Activated CD4-positive, CD25-positive, alpha-beta regulatory T cell treated with anti-CD3 and anti-CD28 coated beads, Interleukin-2, amount 50 U/mL, for 16 hours (primary cell): ENCODE measurements around the gene CREB3L2.
"Not testable (repeated sequence)": the region's sequence is repeated elsewhere in the genome, so short reads cannot be mapped to it uniquely, and the experiment has no call there.

Experiments
- DNase-seq: peaks from one replicate; pipeline ENCODE4 v3.0.0-alpha.2; 2020; ENCODE audit warnings: low read depth, low spot score

CREB3L2 gene

GRCh38 chr7:137969828-137970227 lies 32.1 kb downstream of the CREB3L2 start:
- no peak for DNase-seq

- no peak for DNase-seq
These were observed 33.0 kb downstream of the CREB3L2 start for GRCh38 chr7:137968890-137969289.

- DNase-seq = not testable (repeated sequence)
These were observed 33.5 kb downstream of the CREB3L2 start for GRCh38 chr7:137968339-137968738.

GRCh38 chr7:137967143-137968018 lies 34.5 kb downstream of the CREB3L2 start:
- no peak for DNase-seq

GRCh38 chr7:137966641-137967142 lies 35.2 kb downstream of the CREB3L2 start:
- DNase-seq = no peak

- DNase-seq = no peak
These were observed 35.8 kb downstream of the CREB3L2 start for GRCh38 chr7:137965942-137966640.

- no peak for DNase-seq
These were observed 36.9 kb downstream of the CREB3L2 start for GRCh38 chr7:137964824-137965545.

- DNase-seq = no peak
These were observed 38.9 kb downstream of the CREB3L2 start for GRCh38 chr7:137962875-137963507.

- DNase-seq = no peak
These were observed 39.4 kb downstream of the CREB3L2 start for GRCh38 chr7:137962491-137962874.

- no peak for DNase-seq
These were observed 40.4 kb downstream of the CREB3L2 start for GRCh38 chr7:137961200-137962177.

GRCh38 chr7:137960020-137960419 lies 41.9 kb downstream of the CREB3L2 start:
- DNase-seq = no peak

GRCh38 chr7:137958470-137959431 lies 43.1 kb downstream of the CREB3L2 start:
- no peak for DNase-seq

- DNase-seq = no peak
These were observed 44.0 kb downstream of the CREB3L2 start for GRCh38 chr7:137957887-137958286.

- DNase-seq = no peak
These were observed 45.3 kb downstream of the CREB3L2 start for GRCh38 chr7:137956591-137956990.

GRCh38 chr7:137956183-137956582 lies 45.7 kb downstream of the CREB3L2 start:
- no peak for DNase-seq

- DNase-seq = no peak
These were observed 47.3 kb downstream of the CREB3L2 start for GRCh38 chr7:137954614-137955013.

- DNase-seq = no peak
These were observed 48.0 kb downstream of the CREB3L2 start for GRCh38 chr7:137953665-137954470.

GRCh38 chr7:137953043-137953664 lies 48.7 kb downstream of the CREB3L2 start:
- no peak for DNase-seq
